Testis (tissue), 5 donors: ENCODE data around the gene ITM2A. TPM values are rescaled to one million over a fixed set of nuclear protein-coding genes. Genes with fewer than 3 reads are reported as not detected.

Experiments used
- DNase-seq: peaks from one replicate; pipeline ENCODE4 v3.0.0-alpha.2; 2019
- H3K27ac ChIP-seq, 2 donors: fragments of 200-600 bp; sonication (generic); one replicate each; pipeline ENCODE4 v1.5.1; 2019
- H3K27me3 ChIP-seq: fragments of 200-600 bp; sonication (generic); one replicate; pipeline ENCODE4 v1.5.1; 2019
- H3K36me3 ChIP-seq: fragments of 200-600 bp; sonication (generic); one replicate; pipeline ENCODE4 v1.5.1; 2017; ENCODE audit warnings: low read depth; ENCODE audit errors: missing control alignments
- H3K4me1 ChIP-seq: fragments of 200-600 bp; sonication (generic); one replicate; pipeline ENCODE4 v1.5.1; 2019
- H3K4me3 ChIP-seq, 2 donors: fragments of 200-600 bp; sonication (generic); one replicate each; pipeline ENCODE4 v1.5.1; 2017 to 2019
- H3K9me3 ChIP-seq: fragments of 200-600 bp; sonication (generic); one replicate; pipeline ENCODE4 v1.5.1; 2017
- POLR2A ChIP-seq: fragments of 450-650 bp; IDR thresholded peaks from one replicate; pipeline ENCODE4 v1.6.1; 2017; ENCODE audit warnings: antibody characterized with exemption, mild to moderate bottlenecking, moderate library complexity
- WGBS, 2 donors: methylation state at CpG; one replicate each; pipeline ENCODE4 v1.1.5; 2018; 5-methylcytosine and 5-hydroxymethylcytosine counted together
- intact Hi-C: fragments of 100-400 bp; cut with DNase I; formaldehyde crosslinking; loops from one replicate; pipeline ENCODE4 v1.15.1; 2023; ENCODE audit warnings: low total_unique reads
- long read RNA-seq, 2 donors: transcript quantifications; one replicate each; lab custom pipeline, GENCODE V29; 2026
- polyA plus RNA-seq: library from polyadenylated mRNA; stranded (reverse); fragments of 350-450 nt; fragmentation: Illumina TruSeq; extraction: RNeasy Lipid Tissue Mini Kit (QIAGEN cat#74804); gene quantifications from one replicate; pipeline ENCODE4 v1.2.3, GENCODE V29; 2014; ENCODE audit warnings: low read depth, low replicate concordance; ENCODE audit not compliant: insufficient read depth
- total RNA-seq, 2 donors: library from RNA; depleted of rRNA; stranded (reverse); fragments of >200 nt; gene quantifications; one replicate each; pipeline ENCODE4 v1.2.3, GENCODE V29; 2016
- TF ChIP-seq, protein P1 (sequence below), 3 experiments: fragments of 450-650 bp in 2 of 3; fragments of 200-600 bp in 1 of 3; sonication (generic) in 1 of 3; IDR thresholded peaks; one replicate each; pipeline ENCODE4 v1.5.1; 2016 to 2019; ENCODE audit warnings: antibody characterized with exemption in 3 of 3, mild to moderate bottlenecking in 2 of 3, moderate library complexity in 1 of 3

Gene ITM2A
- total RNA-seq (10 to 100 TPM in 1 of 2 donors, 1 to 10 TPM in 1; 6.8 to 24.7 TPM), polyA plus RNA-seq (45.1 TPM)
- long read RNA-seq, donor 1, transcript ITM2A-201 (6 exons, 1,641 nt) = major isoform, 16 of 48 reads
- long read RNA-seq, donor 1, partial matches to known transcripts = 32 of 48 reads
- long read RNA-seq, donor 1, other reads (novel, unspliced or antisense) = 0 of 48 reads
- long read RNA-seq, donor 2, transcript ITM2A-201 (6 exons, 1,641 nt) = major isoform, 13 of 32 reads
- long read RNA-seq, donor 2, partial matches to known transcripts = 18 of 32 reads
- long read RNA-seq, donor 2, other reads (novel, unspliced or antisense) = 0 of 32 reads

DNA sequence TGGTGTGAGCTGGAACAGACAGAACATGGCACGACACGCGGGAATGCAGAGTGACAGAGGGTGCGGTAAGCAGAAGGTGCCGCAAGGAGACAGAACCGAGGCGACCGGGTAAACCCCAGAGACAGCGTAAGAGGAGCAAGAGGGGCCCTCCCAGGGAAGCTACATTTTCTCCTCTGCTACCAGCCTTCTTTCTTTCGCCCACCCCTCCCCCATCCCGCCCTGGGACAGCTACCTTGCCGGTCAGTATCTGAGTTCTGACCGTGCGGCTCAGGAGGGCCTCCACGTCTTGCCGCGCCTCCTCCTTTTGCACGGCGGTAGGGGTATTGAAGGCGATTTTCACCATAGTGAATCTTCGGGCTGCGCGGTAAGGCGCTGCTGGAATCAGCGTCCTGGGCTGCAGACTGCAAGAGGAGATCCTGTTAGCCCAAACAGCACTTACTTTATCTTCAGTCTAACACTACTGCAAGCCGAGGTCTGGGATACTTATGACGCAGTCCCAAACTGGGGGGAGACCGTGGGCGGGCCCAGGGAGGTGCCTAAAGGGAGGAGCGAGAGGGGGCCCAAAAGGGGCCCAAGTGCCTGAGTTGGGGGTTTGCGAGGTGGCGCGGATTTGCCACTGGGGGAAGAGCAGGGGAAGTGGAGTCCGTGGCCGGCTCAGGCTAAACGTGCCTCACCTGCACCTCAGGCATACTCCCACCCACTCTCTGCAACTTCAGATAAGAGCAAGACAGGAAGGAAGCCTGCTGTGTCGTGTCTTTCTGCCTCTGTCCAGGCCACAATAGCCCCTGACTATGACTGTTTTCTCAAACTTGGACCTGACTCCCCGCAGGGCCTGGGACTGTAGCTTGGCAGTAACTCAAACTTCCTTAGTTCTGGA is at the start of gene ITM2A:
ITM2A (minus strand) TSS at position 462 of the 877 bp plus-strand sequence; CDS start at position 343, 119 bp downstream.
- TF ChIP-seq, protein P1, sequence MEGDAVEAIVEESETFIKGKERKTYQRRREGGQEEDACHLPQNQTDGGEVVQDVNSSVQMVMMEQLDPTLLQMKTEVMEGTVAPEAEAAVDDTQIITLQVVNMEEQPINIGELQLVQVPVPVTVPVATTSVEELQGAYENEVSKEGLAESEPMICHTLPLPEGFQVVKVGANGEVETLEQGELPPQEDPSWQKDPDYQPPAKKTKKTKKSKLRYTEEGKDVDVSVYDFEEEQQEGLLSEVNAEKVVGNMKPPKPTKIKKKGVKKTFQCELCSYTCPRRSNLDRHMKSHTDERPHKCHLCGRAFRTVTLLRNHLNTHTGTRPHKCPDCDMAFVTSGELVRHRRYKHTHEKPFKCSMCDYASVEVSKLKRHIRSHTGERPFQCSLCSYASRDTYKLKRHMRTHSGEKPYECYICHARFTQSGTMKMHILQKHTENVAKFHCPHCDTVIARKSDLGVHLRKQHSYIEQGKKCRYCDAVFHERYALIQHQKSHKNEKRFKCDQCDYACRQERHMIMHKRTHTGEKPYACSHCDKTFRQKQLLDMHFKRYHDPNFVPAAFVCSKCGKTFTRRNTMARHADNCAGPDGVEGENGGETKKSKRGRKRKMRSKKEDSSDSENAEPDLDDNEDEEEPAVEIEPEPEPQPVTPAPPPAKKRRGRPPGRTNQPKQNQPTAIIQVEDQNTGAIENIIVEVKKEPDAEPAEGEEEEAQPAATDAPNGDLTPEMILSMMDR (IDR thresholded peaks at IDR 0.05) = no peak
- TF ChIP-seq POLR2A = no peak
- peak; percentile 30 for DNase-seq
- intact Hi-C loops = no loop called here
- H3K27me3 ChIP-seq = no peaks in the 10 kb centered on the region
- 3 to 7% methylated on average over 4 to 31 of the region's 38 CpGs for WGBS, 2 donors
- H3K4me1 ChIP-seq = no peaks in the 10 kb centered on the region
- H3K9me3 ChIP-seq = no peaks in the 10 kb centered on the region
- no peaks in the 10 kb centered on the region for H3K36me3 ChIP-seq
- H3K27ac ChIP-seq = peak within 1 kb of the TSS; percentile 31 to 50
- H3K4me3 ChIP-seq = peak within 1 kb of the TSS; percentile 45 to 58

DNA sequence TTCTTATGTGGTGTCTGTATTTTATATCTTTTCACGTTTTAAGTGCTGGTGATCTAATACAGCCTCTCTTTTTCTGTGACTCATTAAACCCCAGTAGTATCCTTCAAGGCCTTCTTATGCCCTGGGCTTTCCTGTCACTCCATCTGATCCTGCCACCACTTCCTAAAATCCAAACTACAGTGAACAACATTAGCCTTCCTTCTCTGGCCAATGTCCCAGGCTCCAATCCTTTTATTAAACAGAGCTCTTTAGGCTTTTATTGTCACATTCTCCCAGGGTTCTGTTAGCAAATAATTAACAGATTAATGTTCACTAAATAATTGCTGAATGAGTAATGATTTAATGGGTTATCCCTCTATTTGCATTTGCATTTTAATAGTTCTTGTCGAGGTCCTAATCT is 47.9 kb upstream of the ITM2A start:
- intact Hi-C loops = no loop called here
- Histone ChIP-seq H3K36me3 (no peaks in the 10 kb centered on the region), H3K9me3 (no peaks in the 10 kb centered on the region), H3K4me1 (peaks cover 3% of the 10 kb centered on the region), H3K27ac (no peak overlapping the region), H3K27me3 (no peaks in the 10 kb centered on the region), H3K4me3 (no peak overlapping the region)
- no peak for DNase-seq
- 83 to 89% methylated on average over 2 of the region's 2 CpGs for WGBS, 2 donors
- TF ChIP-seq, protein P1 (IDR thresholded peaks at IDR 0.05) = no peak
- no peak for TF ChIP-seq POLR2A

DNA sequence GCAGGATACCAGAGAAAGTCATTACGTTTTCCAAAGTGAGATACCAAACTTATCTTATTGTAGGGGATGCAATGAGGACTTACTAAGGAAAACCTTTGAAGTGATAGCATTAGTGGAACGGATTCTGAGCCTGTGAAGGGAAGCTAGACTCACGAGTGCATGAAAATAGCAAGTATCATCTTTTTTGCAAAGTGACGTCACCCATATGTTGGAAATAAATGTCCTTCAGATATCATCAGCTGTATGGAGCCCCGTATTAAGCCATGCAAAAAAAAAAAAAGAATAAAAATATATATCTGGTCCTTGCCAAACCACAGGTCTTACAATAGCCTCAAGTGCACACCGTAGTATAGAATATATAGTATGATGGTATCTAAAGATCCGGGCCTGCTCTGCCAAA is 46.8 kb upstream of the ITM2A start:
- H3K4me1 ChIP-seq = peaks cover 3% of the 10 kb centered on the region
- intact Hi-C loops = no loop called here
- H3K4me3 ChIP-seq = no peak overlapping the region
- no peaks in the 10 kb centered on the region for H3K9me3 ChIP-seq
- no peak overlapping the region for H3K27ac ChIP-seq
- DNase-seq = no peak
- TF ChIP-seq, protein P1 (IDR thresholded peaks at IDR 0.05) = no peak
- TF ChIP-seq POLR2A = no peak
- 64 to 82% methylated on average over 7 of the region's 7 CpGs for WGBS, 2 donors
- no peaks in the 10 kb centered on the region for H3K27me3 ChIP-seq
- no peaks in the 10 kb centered on the region for H3K36me3 ChIP-seq

DNA sequence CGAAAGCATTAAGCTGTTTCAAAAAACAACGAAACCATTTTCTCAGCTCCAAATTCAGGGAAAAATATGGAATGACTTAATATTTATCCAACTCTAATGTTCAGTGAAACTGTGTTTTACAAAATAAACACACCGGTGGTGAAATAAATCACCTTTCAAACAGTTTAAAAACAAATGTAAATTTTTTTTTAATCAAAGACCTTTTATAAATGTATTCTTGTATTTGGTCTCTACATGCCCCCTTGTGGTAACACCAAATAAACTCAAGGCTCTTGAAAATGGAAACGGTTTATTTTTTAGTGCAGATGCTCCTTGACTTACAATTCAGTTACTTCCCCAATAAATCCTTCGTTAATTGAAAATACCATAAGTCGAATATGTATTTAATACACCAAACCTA is 45.8 kb upstream of the ITM2A start:
- Histone ChIP-seq H3K4me3 (no peak overlapping the region), H3K27me3 (no peaks in the 10 kb centered on the region), H3K36me3 (no peaks in the 10 kb centered on the region), H3K4me1 (peaks cover 3% of the 10 kb centered on the region), H3K27ac (no peak overlapping the region), H3K9me3 (no peaks in the 10 kb centered on the region)
- TF ChIP-seq, protein P1 (IDR thresholded peaks at IDR 0.05) = peak in 1 of 3 experiments; percentile 38
- TF ChIP-seq POLR2A = no peak
- no peak for DNase-seq
- WGBS, 2 donors = 15 to 25% methylated on average over 6 of the region's 6 CpGs
- intact Hi-C loops = no loop called here
